ENCODE results near the gene TMPRSS4.

- TF ChIP-seq CTCF (IDR thresholded peaks at IDR 0.05) = no peak
- no peak for TF ChIP-seq POLR2A (IDR thresholded peaks at IDR 0.05)
Observed at GRCh38 chr11:118080296-118080695, 3.4 kb downstream of the TMPRSS4 start.

Data from body of pancreas (tissue), 4 donors.